GM12878 (cell line): ENCODE results near the gene FOXB1. TPM values are rescaled to one million over a fixed set of nuclear protein-coding genes. Genes with fewer than 3 reads are reported as not detected.

ENCODE experiments used
- ATAC-seq: fragments of 200-7000 bp; cut with Tn5 transposase; 3 replicates; pipeline ENCODE4 v1.9.1; 2020; ENCODE audit warnings: mild to moderate bottlenecking, moderate library complexity
- BruUV-seq: library from RNA; stranded (reverse); fragments of 400-500 nt; replicated peaks from 2 replicates; lab custom pipeline; 2021; lab: Mats Ljungman, UMichigan
- CTCF ChIA-PET: fragments of 300-600 bp; sonication (Branson Sonifier 250); formaldehyde crosslinking; extraction: SDS; loops from one replicate; lab custom pipeline; 2021; ENCODE audit warnings: inconsistent platforms; lab: Yijun Ruan, JAX
- POLR2A ChIA-PET: fragments of 350-600 bp; formaldehyde crosslinking; extraction: SDS; loops from one replicate; lab custom pipeline; 2021; ENCODE audit warnings: inconsistent platforms; lab: Charles Lee
- RAD21 ChIA-PET: fragments of 300-600 bp; sonication (Branson Sonifier 250); formaldehyde crosslinking; loops from one replicate; lab custom pipeline; 2023; ENCODE audit warnings: antibody characterized with exemption; ENCODE audit not compliant: unreplicated experiment; lab: Charles Lee
- SMC1A ChIA-PET: fragments of 300-600 bp; sonication (Branson Sonifier 250); formaldehyde crosslinking; loops from one replicate; lab custom pipeline; 2023; ENCODE audit not compliant: unreplicated experiment, uncharacterized antibody; lab: Charles Lee
- DNase-seq: peaks from one replicate; pipeline ENCODE4 v3.0.0-alpha.2; 2011; ENCODE audit warnings: low read depth, low spot score
- FAIRE-seq: peaks from 3 replicates; lab custom pipeline; 2011; peaks lifted over from hg19 to GRCh38; lab: Jason Lieb, UNC
- H2AFZ ChIP-seq: 2 replicates; pipeline ENCODE4 v1.6.0; 2011; ENCODE audit warnings: low read depth, low read length, control low read depth; ENCODE audit not compliant: control insufficient read depth
- H3K27ac ChIP-seq: 2 replicates; pipeline ENCODE4 v1.5.1; 2011; ENCODE audit warnings: control low read depth; ENCODE audit not compliant: control insufficient read depth, insufficient read depth
- H3K27me3 ChIP-seq, 2 experiments: replicated peaks in 1 of 2; 2 replicates each; pipeline versions ENCODE4 v1.6.0 to v1.6.1; 2011; ENCODE audit warnings: low read length in 1 of 2; ENCODE audit not compliant: control insufficient read depth in 2 of 2, insufficient read depth in 2 of 2
- H3K36me3 ChIP-seq, 2 experiments: 2 replicates each; pipeline ENCODE4 v1.5.1; 2011; ENCODE audit warnings: low read length in 1 of 2; ENCODE audit not compliant: control insufficient read depth in 2 of 2, insufficient read depth in 2 of 2
- H3K4me1 ChIP-seq: 2 replicates; pipeline ENCODE4 v1.6.1; 2011; ENCODE audit warnings: mild to moderate bottlenecking, low read length, moderate library complexity, mixed read lengths; ENCODE audit not compliant: control insufficient read depth, insufficient read depth
- H3K4me2 ChIP-seq: 2 replicates; pipeline ENCODE4 v1.6.0; 2011; ENCODE audit warnings: control low read depth; ENCODE audit not compliant: control insufficient read depth, insufficient read depth
- H3K4me3 ChIP-seq: fragments of 200-600 bp; sonication (generic); 2 replicates; pipeline ENCODE4 v1.5.1; 2016
- H3K79me2 ChIP-seq: 2 replicates; pipeline ENCODE4 v1.6.0; 2011; ENCODE audit warnings: low read length; ENCODE audit not compliant: control insufficient read depth, insufficient read depth
- H3K9ac ChIP-seq: 2 replicates; pipeline ENCODE4 v1.8.0; 2011; ENCODE audit warnings: low read length, control low read depth, mixed read lengths; ENCODE audit not compliant: control insufficient read depth, insufficient read depth
- H3K9me3 ChIP-seq: replicated peaks from 3 replicates; pipeline ENCODE4 v1.5.1; 2011; ENCODE audit warnings: mild to moderate bottlenecking, low read length; ENCODE audit not compliant: control insufficient read depth, insufficient read depth
- H4K20me1 ChIP-seq: 2 replicates; pipeline ENCODE4 v1.6.0; 2011; ENCODE audit not compliant: control insufficient read depth, insufficient read depth
- ATF7 ChIP-seq: fragments of 450-650 bp; IDR thresholded peaks from 2 replicates; pipeline ENCODE4 v1.6.1; 2016; ENCODE audit warnings: low read depth, mild to moderate bottlenecking
- MTA2 ChIP-seq: fragments of 450-650 bp; IDR thresholded peaks from 2 replicates; pipeline ENCODE4 v1.6.1; 2016; ENCODE audit warnings: low read depth, mild to moderate bottlenecking, moderate library complexity
- NR2C2 ChIP-seq: IDR thresholded peaks from 2 replicates; pipeline ENCODE4 v1.6.1; 2011; ENCODE audit warnings: borderline replicate concordance, low read depth; ENCODE audit not compliant: control insufficient read depth, insufficient read length
- STAT1 ChIP-seq: fragments of 450-650 bp; conservative IDR thresholded peaks from 2 replicates; pipeline ENCODE4 v1.6.1; 2014; ENCODE audit warnings: antibody characterized with exemption, mild to moderate bottlenecking
- ZNF384 ChIP-seq: IDR thresholded peaks from 2 replicates; pipeline ENCODE4 v1.6.1; 2012; ENCODE audit warnings: low read depth, mild to moderate bottlenecking, low read length, improper control_type of control experiment, borderline replicate concordance
- ZSCAN29 ChIP-seq: fragments of 450-650 bp; IDR thresholded peaks from 2 replicates; pipeline ENCODE4 v1.6.1; 2017; ENCODE audit warnings: mild to moderate bottlenecking, moderate library complexity
- WGBS: methylation state at CpG from one replicate; pipeline ENCODE4 v1.1.6; 2016; ENCODE audit warnings: low lambda C conversion rate; ENCODE audit not compliant: insufficient replicate concordance, insufficient coverage; ENCODE audit errors: missing lambda C conversion rate; 5-methylcytosine and 5-hydroxymethylcytosine counted together
- in situ Hi-C: fragments of 300-500 bp; cut with MboI; formaldehyde crosslinking; loops from 9 replicates; pipeline ENCODE4 v1.14.3; 2018; ENCODE audit warnings: mixed read lengths
- intact Hi-C: fragments of 100-400 bp; cut with micrococcal nuclease; formaldehyde crosslinking; loops from one replicate; pipeline ENCODE4 v1.14.2; 2022; ENCODE audit not compliant: unreplicated experiment
- polyA plus RNA-seq, 11 experiments: library from polyadenylated mRNA; depleted of rRNA in 4 of 11; unstranded in 6 of 11; stranded (reverse) in 5 of 11; fragments of >200 nt; fragmentation: Nextera tagmentation in 4 of 11; fragmentation: Illumina TruSeq in 1 of 11; extraction: Ambion mirVana in 4 of 11; extraction: Trizol in 1 of 11; gene quantifications; 1 replicate in 1 of 11; 2 replicates in 10 of 11; pipeline versions ENCODE4 v1.2.1 to v1.2.3, GENCODE V29; 2011 to 2016; ENCODE audit warnings: inconsistent platforms in 2 of 11, missing spikeins in 2 of 11, low read depth in 1 of 11
- total RNA-seq, 4 experiments: library from RNA; depleted of rRNA in 3 of 4; stranded (reverse); fragments of >200 nt in 3 of 4; fragmentation: Illumina TruSeq in 1 of 4; extraction: Trizol in 1 of 4; gene quantifications; 2 replicates each; pipeline versions ENCODE4 v1.2.1 to v1.2.3, GENCODE V29; 2013 to 2021
- TF ChIP-seq, protein P1 (sequence below): fragments of 450-650 bp; IDR thresholded peaks from 2 replicates; pipeline ENCODE4 v1.6.1; 2017; ENCODE audit warnings: mild to moderate bottlenecking
- TF ChIP-seq, protein P2 (sequence below): fragments of 450-650 bp; formaldehyde crosslinking; IDR thresholded peaks from 2 replicates; pipeline ENCODE4 v1.4.0; 2022; ENCODE audit warnings: mild to moderate bottlenecking, moderate library complexity
- TF ChIP-seq, protein P3 (sequence below): IDR thresholded peaks from 2 replicates; pipeline ENCODE4 v1.6.1; 2011; ENCODE audit warnings: low read depth, mild to moderate bottlenecking, low read length, moderate library complexity, borderline replicate concordance; ENCODE audit errors: extremely low read depth
- TF ChIP-seq, protein P4 (sequence below): fragments of 450-650 bp; IDR thresholded peaks from 2 replicates; pipeline ENCODE4 v1.6.1; 2017; ENCODE audit warnings: mild to moderate bottlenecking, moderate library complexity

FOXB1 gene
- total and polyA plus RNA-seq, 10 of the 15 experiments (the other 5 are each of a cell fraction or from before 2014, with no cell fraction given): not detected

DNA sequence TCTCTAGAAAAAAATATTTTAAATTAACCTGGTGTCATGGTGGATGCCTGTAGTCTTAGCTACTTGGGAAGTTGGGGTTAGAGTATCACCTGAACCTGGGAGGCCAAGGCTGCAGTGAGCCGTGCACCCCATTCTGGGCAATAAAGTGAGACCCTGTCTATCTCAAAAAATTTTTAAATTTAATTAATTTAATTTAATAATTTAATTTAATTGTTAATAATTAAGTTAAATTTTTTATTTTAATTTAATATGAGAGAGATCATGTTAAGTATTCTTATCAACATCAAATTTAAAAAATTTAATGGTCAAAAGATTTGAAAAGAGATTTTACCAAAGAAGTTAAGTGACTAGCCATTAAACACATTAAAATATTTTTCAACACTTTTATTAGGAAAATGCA is 40.8 kb upstream of the FOXB1 start:
- no peak overlapping the region for H2AFZ ChIP-seq
- H3K27me3 ChIP-seq: no peaks in the 10 kb centered on the region
- POLR2A ChIA-PET: no interaction called here
- no TSS peak for BruUV-seq
- FAIRE-seq: no peak
- no peaks in the 10 kb centered on the region for H3K79me2 ChIP-seq
- SMC1A ChIA-PET: no interaction called here
- TF ChIP-seq, protein P1, sequence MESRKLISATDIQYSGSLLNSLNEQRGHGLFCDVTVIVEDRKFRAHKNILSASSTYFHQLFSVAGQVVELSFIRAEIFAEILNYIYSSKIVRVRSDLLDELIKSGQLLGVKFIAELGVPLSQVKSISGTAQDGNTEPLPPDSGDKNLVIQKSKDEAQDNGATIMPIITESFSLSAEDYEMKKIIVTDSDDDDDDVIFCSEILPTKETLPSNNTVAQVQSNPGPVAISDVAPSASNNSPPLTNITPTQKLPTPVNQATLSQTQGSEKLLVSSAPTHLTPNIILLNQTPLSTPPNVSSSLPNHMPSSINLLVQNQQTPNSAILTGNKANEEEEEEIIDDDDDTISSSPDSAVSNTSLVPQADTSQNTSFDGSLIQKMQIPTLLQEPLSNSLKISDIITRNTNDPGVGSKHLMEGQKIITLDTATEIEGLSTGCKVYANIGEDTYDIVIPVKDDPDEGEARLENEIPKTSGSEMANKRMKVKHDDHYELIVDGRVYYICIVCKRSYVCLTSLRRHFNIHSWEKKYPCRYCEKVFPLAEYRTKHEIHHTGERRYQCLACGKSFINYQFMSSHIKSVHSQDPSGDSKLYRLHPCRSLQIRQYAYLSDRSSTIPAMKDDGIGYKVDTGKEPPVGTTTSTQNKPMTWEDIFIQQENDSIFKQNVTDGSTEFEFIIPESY: no peak
- TF ChIP-seq ZNF384 (no peak), STAT1 (no peak), NR2C2 (no peak), MTA2 (no peak), ZSCAN29 (no peak), ATF7 (no peak)
- TF ChIP-seq, protein P2, sequence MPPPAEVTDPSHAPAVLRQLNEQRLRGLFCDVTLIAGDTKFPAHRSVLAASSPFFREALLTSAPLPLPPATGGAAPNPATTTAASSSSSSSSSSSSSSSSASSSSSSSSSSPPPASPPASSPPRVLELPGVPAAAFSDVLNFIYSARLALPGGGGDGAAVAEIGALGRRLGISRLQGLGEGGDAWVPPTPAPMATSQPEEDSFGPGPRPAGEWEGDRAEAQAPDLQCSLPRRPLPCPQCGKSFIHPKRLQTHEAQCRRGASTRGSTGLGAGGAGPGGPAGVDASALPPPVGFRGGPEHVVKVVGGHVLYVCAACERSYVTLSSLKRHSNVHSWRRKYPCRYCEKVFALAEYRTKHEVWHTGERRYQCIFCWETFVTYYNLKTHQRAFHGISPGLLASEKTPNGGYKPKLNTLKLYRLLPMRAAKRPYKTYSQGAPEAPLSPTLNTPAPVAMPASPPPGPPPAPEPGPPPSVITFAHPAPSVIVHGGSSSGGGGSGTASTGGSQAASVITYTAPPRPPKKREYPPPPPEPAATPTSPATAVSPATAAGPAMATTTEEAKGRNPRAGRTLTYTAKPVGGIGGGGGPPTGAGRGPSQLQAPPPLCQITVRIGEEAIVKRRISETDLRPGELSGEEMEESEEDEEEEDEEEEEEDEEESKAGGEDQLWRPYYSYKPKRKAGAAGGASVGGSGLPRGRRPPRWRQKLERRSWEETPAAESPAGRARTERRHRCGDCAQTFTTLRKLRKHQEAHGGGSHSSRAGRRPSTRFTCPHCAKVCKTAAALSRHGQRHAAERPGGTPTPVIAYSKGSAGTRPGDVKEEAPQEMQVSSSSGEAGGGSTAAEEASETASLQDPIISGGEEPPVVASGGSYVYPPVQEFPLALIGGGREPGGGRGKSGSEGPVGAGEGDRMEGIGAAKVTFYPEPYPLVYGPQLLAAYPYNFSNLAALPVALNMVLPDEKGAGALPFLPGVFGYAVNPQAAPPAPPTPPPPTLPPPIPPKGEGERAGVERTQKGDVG: no peak
- TF ChIP-seq, protein P3, sequence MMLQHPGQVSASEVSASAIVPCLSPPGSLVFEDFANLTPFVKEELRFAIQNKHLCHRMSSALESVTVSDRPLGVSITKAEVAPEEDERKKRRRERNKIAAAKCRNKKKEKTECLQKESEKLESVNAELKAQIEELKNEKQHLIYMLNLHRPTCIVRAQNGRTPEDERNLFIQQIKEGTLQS: no peak
- TF ChIP-seq, protein P4, sequence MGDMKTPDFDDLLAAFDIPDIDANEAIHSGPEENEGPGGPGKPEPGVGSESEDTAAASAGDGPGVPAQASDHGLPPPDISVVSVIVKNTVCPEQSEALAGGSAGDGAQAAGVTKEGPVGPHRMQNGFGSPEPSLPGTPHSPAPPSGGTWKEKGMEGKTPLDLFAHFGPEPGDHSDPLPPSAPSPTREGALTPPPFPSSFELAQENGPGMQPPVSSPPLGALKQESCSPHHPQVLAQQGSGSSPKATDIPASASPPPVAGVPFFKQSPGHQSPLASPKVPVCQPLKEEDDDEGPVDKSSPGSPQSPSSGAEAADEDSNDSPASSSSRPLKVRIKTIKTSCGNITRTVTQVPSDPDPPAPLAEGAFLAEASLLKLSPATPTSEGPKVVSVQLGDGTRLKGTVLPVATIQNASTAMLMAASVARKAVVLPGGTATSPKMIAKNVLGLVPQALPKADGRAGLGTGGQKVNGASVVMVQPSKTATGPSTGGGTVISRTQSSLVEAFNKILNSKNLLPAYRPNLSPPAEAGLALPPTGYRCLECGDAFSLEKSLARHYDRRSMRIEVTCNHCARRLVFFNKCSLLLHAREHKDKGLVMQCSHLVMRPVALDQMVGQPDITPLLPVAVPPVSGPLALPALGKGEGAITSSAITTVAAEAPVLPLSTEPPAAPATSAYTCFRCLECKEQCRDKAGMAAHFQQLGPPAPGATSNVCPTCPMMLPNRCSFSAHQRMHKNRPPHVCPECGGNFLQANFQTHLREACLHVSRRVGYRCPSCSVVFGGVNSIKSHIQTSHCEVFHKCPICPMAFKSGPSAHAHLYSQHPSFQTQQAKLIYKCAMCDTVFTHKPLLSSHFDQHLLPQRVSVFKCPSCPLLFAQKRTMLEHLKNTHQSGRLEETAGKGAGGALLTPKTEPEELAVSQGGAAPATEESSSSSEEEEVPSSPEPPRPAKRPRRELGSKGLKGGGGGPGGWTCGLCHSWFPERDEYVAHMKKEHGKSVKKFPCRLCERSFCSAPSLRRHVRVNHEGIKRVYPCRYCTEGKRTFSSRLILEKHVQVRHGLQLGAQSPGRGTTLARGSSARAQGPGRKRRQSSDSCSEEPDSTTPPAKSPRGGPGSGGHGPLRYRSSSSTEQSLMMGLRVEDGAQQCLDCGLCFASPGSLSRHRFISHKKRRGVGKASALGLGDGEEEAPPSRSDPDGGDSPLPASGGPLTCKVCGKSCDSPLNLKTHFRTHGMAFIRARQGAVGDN: no peak
- TF ChIP-seq, all 136 proteins: peak for 0
- no peaks in the 10 kb centered on the region for H3K4me1 ChIP-seq
- 0% methylated on average over 1 of the region's 1 CpG for WGBS
- no peak overlapping the region for H3K9ac ChIP-seq
- ChIA-PET RAD21 (no interaction called here), CTCF (no interaction called here)
- DNase-seq (no peak), ATAC-seq (no peak)
- no peak overlapping the region for H3K27ac ChIP-seq
- in situ Hi-C loops (no loop called here), intact Hi-C loops (no loop called here)
- H3K36me3 ChIP-seq: no peaks in the 10 kb centered on the region
- H3K4me3 ChIP-seq: no peak overlapping the region
- H3K4me2 ChIP-seq: no peak overlapping the region
- no peaks in the 10 kb centered on the region for H4K20me1 ChIP-seq
- H3K9me3 ChIP-seq: no peaks in the 10 kb centered on the region; the same call in 2 of the 3 replicates
